GM10266 (cell line): Measurements from ENCODE around the gene PRAC1.

ENCODE experiments used
- DNase-seq: peaks from one replicate; pipeline ENCODE4 v3.0.0; 2012; ENCODE audit errors: extremely low spot score
- TF ChIP-seq, protein P1 (sequence below): IDR thresholded peaks from 2 replicates; pipeline ENCODE4 v1.5.1; 2012; ENCODE audit warnings: mild to moderate bottlenecking, low read depth; ENCODE audit not compliant: control insufficient read depth, insufficient read depth; ENCODE audit errors: missing control alignments

The PRAC1 gene

DNA sequence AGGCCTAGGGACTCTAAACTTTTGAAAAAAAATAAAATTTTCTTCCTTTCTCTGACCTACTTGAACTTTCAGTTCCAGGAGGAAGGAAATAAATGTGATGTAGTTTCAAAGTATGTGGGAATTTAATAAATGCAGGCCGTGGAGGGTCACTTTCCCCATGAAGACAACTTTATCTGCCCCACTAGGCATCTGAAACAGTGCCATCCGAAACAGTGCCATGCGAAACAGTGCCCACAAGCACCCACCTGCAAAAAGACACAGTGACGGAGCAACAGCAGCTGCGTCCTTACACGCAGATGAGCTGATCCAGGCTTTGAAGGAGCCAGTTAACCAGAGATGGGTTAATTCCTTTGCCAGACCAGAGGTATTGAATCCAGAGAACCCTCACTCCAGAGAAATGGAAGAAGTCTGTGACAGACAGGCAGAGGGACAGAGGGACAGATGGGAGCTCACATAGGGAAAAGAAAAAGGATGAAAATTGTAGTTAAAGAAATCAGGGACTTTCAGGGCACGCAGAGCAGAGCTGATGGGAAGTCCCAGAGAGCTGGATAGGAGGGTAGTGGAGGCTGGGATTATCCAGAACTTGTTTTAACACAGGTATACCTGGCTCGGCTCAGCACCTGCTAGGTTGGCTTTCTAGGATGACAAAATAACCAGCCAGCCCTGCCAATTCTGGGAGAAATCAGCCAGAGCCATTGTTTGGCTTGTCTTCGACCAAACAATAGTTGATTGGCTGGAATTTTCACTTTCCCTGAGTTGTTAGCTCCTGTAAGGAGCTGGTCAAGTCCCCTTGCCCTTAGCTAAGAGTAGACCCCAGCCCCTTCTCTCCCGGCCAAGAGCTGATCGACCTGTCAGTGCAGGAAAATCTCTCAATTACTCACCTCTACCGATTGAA is 23.3 kb upstream of the PRAC1 start:
- TF ChIP-seq, protein P1, sequence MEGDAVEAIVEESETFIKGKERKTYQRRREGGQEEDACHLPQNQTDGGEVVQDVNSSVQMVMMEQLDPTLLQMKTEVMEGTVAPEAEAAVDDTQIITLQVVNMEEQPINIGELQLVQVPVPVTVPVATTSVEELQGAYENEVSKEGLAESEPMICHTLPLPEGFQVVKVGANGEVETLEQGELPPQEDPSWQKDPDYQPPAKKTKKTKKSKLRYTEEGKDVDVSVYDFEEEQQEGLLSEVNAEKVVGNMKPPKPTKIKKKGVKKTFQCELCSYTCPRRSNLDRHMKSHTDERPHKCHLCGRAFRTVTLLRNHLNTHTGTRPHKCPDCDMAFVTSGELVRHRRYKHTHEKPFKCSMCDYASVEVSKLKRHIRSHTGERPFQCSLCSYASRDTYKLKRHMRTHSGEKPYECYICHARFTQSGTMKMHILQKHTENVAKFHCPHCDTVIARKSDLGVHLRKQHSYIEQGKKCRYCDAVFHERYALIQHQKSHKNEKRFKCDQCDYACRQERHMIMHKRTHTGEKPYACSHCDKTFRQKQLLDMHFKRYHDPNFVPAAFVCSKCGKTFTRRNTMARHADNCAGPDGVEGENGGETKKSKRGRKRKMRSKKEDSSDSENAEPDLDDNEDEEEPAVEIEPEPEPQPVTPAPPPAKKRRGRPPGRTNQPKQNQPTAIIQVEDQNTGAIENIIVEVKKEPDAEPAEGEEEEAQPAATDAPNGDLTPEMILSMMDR: no peak
- no peak for DNase-seq

DNA sequence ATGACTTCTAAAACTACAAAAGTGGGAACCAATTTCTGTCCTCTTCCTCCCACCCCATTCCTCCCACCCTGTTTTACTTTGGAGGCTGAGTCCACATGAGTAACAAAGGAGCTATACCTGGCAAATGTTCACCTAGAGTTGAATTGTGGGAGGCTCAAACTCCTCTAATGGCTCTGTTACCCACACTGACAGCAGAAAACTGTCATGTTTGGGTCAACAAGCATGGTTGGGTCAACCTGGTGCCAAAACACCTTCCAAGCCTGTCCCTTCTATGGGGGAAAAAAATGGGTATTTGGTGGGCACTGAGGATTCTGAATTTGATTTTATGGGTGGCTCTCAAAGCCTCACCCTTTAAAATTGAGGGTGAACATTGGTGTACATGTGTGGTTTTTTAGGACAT is 18.2 kb upstream of the PRAC1 start:
- TF ChIP-seq, protein P1: no peak
- no peak for DNase-seq

DNA sequence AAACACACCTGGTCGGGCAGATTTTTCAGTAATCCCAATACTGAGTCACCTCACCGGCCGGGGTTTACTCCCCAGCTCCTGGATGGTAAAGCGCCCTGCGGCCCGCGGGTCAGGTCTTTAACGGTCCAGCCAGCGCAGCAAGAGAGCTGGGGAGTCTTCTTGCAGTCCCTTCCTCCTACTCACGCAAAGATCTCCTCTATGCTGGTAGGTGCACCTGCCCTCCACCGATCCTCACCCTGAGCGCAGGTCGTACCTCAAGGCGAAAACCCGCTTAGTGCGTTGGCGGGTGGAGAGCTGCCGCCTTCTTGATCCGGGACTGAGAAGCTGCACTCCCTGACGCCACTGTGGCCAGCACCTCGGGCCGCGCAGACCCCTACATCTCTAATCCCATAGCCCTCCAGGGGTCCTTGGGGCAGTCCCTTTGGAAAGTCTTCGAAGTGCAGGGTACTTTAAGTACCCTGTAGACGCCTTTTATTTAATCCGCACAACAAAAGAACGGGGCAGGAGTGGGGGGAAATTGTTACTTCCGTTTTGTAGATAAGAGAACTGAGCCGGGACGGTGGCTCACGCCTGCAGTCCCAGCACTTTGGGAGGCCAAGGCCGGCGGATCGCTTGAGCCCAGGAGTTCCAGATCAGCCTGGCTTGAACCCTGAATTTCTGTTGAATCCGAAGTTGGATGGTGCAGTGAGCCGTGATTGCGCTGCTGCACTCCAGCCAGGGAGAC is 16.6 kb upstream of the PRAC1 start:
- TF ChIP-seq, protein P1: no peak
- DNase-seq: no peak

DNA sequence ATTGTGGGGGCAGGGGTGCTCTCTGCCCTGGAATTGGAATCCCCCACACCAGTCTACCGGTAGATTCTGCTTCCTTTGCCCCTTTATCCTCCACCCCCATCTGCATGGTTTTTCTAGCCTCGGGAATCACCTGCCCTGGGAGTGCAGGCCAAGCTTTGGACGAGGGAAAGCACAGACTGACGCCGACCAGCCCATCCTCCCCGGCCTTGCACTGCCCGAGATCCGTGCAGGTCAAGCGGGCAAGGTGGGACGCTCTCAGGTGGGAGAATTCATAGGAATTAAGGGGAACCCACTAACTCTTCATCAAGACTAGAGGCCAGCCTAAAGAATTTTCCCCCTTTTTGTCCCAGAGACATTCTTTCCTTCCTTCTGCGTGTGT is 16.1 kb upstream of the PRAC1 start:
- TF ChIP-seq, protein P1: no peak
- DNase-seq: no peak

GRCh38 chr17:48737330-48738043 is 15.2 kb upstream of the PRAC1 start:
- TF ChIP-seq, protein P1: no peak
- DNase-seq: no peak

DNA sequence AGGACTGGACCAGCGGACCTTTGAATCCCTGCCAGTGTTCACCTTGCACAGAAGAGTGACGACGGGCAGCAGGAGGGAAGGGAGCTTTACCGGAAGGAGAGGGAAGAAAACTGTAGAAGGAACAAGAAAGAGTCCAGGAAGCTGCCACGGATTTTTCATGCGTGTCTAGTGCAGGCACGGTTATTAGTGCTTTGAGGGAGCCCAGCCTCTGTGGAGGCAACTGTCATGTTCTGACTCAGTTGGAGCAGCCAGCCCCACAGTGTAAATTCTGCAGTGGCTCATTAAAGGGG is 12.7 kb upstream of the PRAC1 start:
- TF ChIP-seq, protein P1: no peak
- DNase-seq: no peak

DNA sequence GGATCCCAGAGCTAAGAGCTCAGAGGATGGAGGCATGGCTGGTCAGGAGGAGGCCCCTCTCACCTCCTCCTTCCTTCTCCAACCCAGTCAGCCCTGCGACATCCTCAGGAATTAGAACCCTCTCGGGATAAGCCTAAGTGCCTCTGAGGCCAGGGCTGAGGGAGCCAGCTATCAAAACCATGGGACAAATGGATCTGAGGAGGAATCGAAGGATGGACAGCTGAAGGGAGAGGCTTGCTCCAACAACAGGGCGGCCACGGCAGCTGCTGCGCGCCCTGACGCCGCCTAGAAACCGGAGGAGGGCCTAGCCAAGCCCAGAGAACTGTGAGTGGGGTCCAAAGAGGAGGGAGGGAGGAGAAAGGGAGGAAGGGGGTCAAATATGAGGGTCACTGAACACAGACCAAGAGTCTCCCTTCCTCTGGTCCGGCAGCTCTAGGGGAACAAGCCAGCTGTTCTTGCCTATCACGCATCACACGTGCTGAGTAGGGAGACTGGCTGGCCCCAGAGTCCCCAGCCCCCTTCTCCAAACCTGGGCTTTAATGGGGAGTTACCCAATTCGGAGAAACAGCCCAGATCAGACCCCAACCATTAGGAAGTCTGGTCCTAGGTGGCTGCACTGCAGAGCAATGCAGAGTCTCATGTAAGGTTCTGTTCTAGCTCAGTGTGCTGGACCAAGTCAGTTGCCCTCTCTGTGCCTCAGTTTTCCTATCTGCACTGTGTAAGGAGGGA is 12.2 kb upstream of the PRAC1 start:
- TF ChIP-seq, protein P1: no peak
- DNase-seq: no peak
